H1 (cell line): ENCODE measurements around the gene BCKDHB. TPM values are rescaled to one million over a fixed set of nuclear protein-coding genes. Genes with fewer than 3 reads are reported as not detected.

ENCODE experiments used
- CTCF ChIA-PET: fragments of 300-600 bp; sonication (Branson Sonifier 250); formaldehyde crosslinking; loops from one replicate; lab custom pipeline; 2021; ENCODE audit not compliant: partially characterized antibody; lab: Charles Lee
- POLR2A ChIA-PET: fragments of 300-600 bp; sonication (Branson Sonifier 250); formaldehyde crosslinking; loops from one replicate; lab custom pipeline; 2021; ENCODE audit warnings: inconsistent platforms; ENCODE audit not compliant: partially characterized antibody; lab: Charles Lee
- DNase-seq, 2 experiments: peaks; one replicate each; pipeline versions ENCODE4 v3.0.0 to v3.0.0-alpha.2; 2010 to 2022; ENCODE audit warnings: low spot score in 2 of 2, low read depth in 1 of 2, mixed read lengths in 1 of 2
- FAIRE-seq: peaks from 2 replicates; lab custom pipeline; 2011; peaks lifted over from hg19 to GRCh38; lab: Jason Lieb, UNC
- H2AFZ ChIP-seq: 2 replicates; pipeline ENCODE4 v1.8.1; 2012; ENCODE audit warnings: low read length, inconsistent platforms
- H2AK5ac ChIP-seq: 2 replicates; pipeline ENCODE4 v1.6.1; 2013; ENCODE audit warnings: low read depth, low read length
- H2BK120ac ChIP-seq: replicated peaks from 2 replicates; pipeline ENCODE3; 2013; ENCODE audit warnings: low read depth, low read length, inconsistent platforms
- H2BK12ac ChIP-seq: 2 replicates; pipeline ENCODE4 v1.6.1; 2013; ENCODE audit warnings: low read depth, low read length
- H2BK15ac ChIP-seq: 2 replicates; pipeline ENCODE4 v1.6.1; 2013; ENCODE audit warnings: low read length
- H2BK20ac ChIP-seq: 2 replicates; pipeline ENCODE4 v1.6.1; 2013; ENCODE audit warnings: low read length
- H2BK5ac ChIP-seq: 2 replicates; pipeline ENCODE4 v1.6.1; 2013; ENCODE audit warnings: low read depth, low read length
- H3K14ac ChIP-seq: 2 replicates; pipeline ENCODE4 v1.6.1; 2013; ENCODE audit warnings: inconsistent platforms; ENCODE audit not compliant: insufficient read length
- H3K18ac ChIP-seq: 2 replicates; pipeline ENCODE4 v1.6.1; 2013; ENCODE audit warnings: low read length; ENCODE audit errors: extremely low read depth
- H3K23ac ChIP-seq: 2 replicates; pipeline ENCODE4 v1.6.1; 2013; ENCODE audit warnings: inconsistent platforms; ENCODE audit not compliant: insufficient read length
- H3K23me2 ChIP-seq: 2 replicates; pipeline ENCODE4 v1.6.1; 2013; ENCODE audit warnings: low read depth, low read length
- H3K27ac ChIP-seq: 2 replicates; pipeline ENCODE4 v1.6.1; 2011; ENCODE audit warnings: low read depth, low read length, inconsistent platforms
- H3K27me3 ChIP-seq, 4 experiments: replicated peaks in 1 of 4; 1 replicate in 1 of 4; 2 replicates in 3 of 4; pipeline versions ENCODE4 v1.6.1 to v1.8.1; 2011 to 2013; ENCODE audit warnings: low read length in 3 of 4, mild to moderate bottlenecking in 3 of 4, inconsistent platforms in 2 of 4, mixed read lengths in 2 of 4, moderate library complexity in 1 of 4; ENCODE audit not compliant: control insufficient read depth in 3 of 4, insufficient read depth in 3 of 4; ENCODE audit errors: extremely low read depth in 1 of 4
- H3K36me3 ChIP-seq, 4 experiments: 2 replicates each; pipeline versions ENCODE4 v1.6.1 to v1.8.1; 2011 to 2013; ENCODE audit warnings: mild to moderate bottlenecking in 4 of 4, low read length in 3 of 4, moderate library complexity in 2 of 4, control low read depth in 1 of 4, inconsistent platforms in 1 of 4; ENCODE audit not compliant: insufficient read depth in 4 of 4, control insufficient read depth in 2 of 4
- H3K4ac ChIP-seq: replicated peaks from 2 replicates; pipeline ENCODE3; 2013; ENCODE audit warnings: low read length, low read depth, mixed read lengths, inconsistent platforms; ENCODE audit not compliant: insufficient read length
- H3K4me1 ChIP-seq, 4 experiments: replicated peaks in 1 of 4; 1 replicate in 1 of 4; 2 replicates in 3 of 4; pipeline versions ENCODE4 v1.6.1 to v1.8.1; 2011 to 2013; ENCODE audit warnings: low read length in 3 of 4, inconsistent platforms in 2 of 4, mixed read lengths in 1 of 4; ENCODE audit not compliant: insufficient read depth in 4 of 4, control insufficient read depth in 3 of 4
- H3K4me2 ChIP-seq, 2 experiments: 2 replicates each; pipeline versions ENCODE4 v1.6.1 to v1.8.1; 2011 to 2013; ENCODE audit warnings: low read depth in 2 of 2, low read length in 2 of 2, control low read depth in 1 of 2, inconsistent platforms in 1 of 2, mild to moderate bottlenecking in 1 of 2; ENCODE audit not compliant: insufficient read depth in 1 of 2
- H3K4me3 ChIP-seq, 4 experiments: fragments of 200-600, 300-600 bp in 1 of 4; sonication (generic), shearing (Covaris generic), sonication (Bioruptor Twin) in 1 of 4; 2 replicates each; pipeline versions ENCODE4 v1.5.1 to v1.8.1; 2011 to 2016; ENCODE audit warnings: low read length in 4 of 4, low read depth in 3 of 4, control low read depth in 2 of 4, inconsistent platforms in 2 of 4, mild to moderate bottlenecking in 2 of 4, mixed read lengths in 1 of 4, moderate library complexity in 1 of 4; ENCODE audit not compliant: insufficient read depth in 2 of 4; ENCODE audit errors: extremely low read depth in 1 of 4
- H3K56ac ChIP-seq: replicated peaks from 2 replicates; pipeline ENCODE3; 2013; ENCODE audit warnings: low read depth, mild to moderate bottlenecking, mixed read lengths, low read length, inconsistent platforms; ENCODE audit not compliant: insufficient read length
- H3K79me1 ChIP-seq: 2 replicates; pipeline ENCODE4 v1.6.1; 2013; ENCODE audit warnings: low read depth, low read length, control low read depth
- H3K79me2 ChIP-seq, 2 experiments: 2 replicates each; pipeline versions ENCODE4 v1.6.1 to v1.8.1; 2012 to 2013; ENCODE audit warnings: low read length in 2 of 2, mild to moderate bottlenecking in 2 of 2, inconsistent platforms in 1 of 2; ENCODE audit not compliant: insufficient read depth in 2 of 2, control insufficient read depth in 1 of 2
- H3K9ac ChIP-seq, 4 experiments: replicated peaks in 1 of 4; 1 replicate in 1 of 4; 2 replicates in 3 of 4; pipeline versions ENCODE4 v1.6.1 to v1.8.1; 2011 to 2013; ENCODE audit warnings: low read depth in 3 of 4, low read length in 3 of 4, control low read depth in 2 of 4, mild to moderate bottlenecking in 2 of 4, moderate library complexity in 2 of 4, inconsistent platforms in 1 of 4; ENCODE audit errors: extremely low read depth in 1 of 4
- H3K9me3 ChIP-seq, 2 experiments: 2 replicates each; pipeline versions ENCODE4 v1.6.1 to v1.8.1; 2012 to 2013; ENCODE audit warnings: mild to moderate bottlenecking in 2 of 2, moderate library complexity in 2 of 2, control low read depth in 1 of 2, inconsistent platforms in 1 of 2, low read depth in 1 of 2, low read length in 1 of 2, mixed read lengths in 1 of 2; ENCODE audit not compliant: insufficient read depth in 2 of 2
- H4K20me1 ChIP-seq, 2 experiments: replicated peaks in 1 of 2; 2 replicates each; pipeline versions ENCODE3 to v1.8.1; 2011 to 2013; ENCODE audit warnings: inconsistent platforms in 2 of 2, low read length in 2 of 2, mild to moderate bottlenecking in 1 of 2; ENCODE audit not compliant: insufficient read depth in 2 of 2, control insufficient read depth in 1 of 2
- H4K5ac ChIP-seq: 2 replicates; pipeline ENCODE4 v1.6.1; 2013; ENCODE audit warnings: low read length, low read depth, mixed read lengths, inconsistent platforms; ENCODE audit not compliant: insufficient read length
- H4K8ac ChIP-seq: 2 replicates; pipeline ENCODE4 v1.8.0; 2013; ENCODE audit warnings: mild to moderate bottlenecking, moderate library complexity, low read length, inconsistent platforms; ENCODE audit not compliant: insufficient read depth; ENCODE audit errors: extremely low read depth
- H4K91ac ChIP-seq: replicated peaks from 2 replicates; pipeline ENCODE3; 2013; ENCODE audit warnings: low read length, mixed read lengths, inconsistent platforms; ENCODE audit not compliant: insufficient read length
- TAF1 ChIP-seq: IDR thresholded peaks from 2 replicates; pipeline ENCODE4 v1.6.1; 2011; ENCODE audit warnings: mild to moderate bottlenecking, low read depth, low read length
- YY1 ChIP-seq: IDR thresholded peaks from 2 replicates; pipeline ENCODE4 v1.6.1; 2011; ENCODE audit warnings: low read depth, mild to moderate bottlenecking, low read length
- WGBS, 2 experiments: shearing (Covaris generic) in 1 of 2; methylation state at CpG; one replicate each; pipeline versions ENCODE4 v1.1.6 to v1.1.7; 2013 to 2015; ENCODE audit warnings: low lambda C conversion rate in 2 of 2, mixed read lengths in 2 of 2, inconsistent platforms in 1 of 2, low coverage in 1 of 2, missing lambda C conversion rate in 1 of 2; ENCODE audit not compliant: insufficient replicate concordance in 2 of 2, insufficient coverage in 1 of 2, insufficient read length in 1 of 2; ENCODE audit errors: extremely low coverage in 1 of 2, missing lambda C conversion rate in 1 of 2; 5-methylcytosine and 5-hydroxymethylcytosine counted together
- polyA plus RNA-seq, 7 experiments: library from polyadenylated mRNA; depleted of rRNA in 3 of 7; stranded (reverse) in 5 of 7; unstranded in 2 of 7; fragments of >200 nt in 5 of 7; fragments of 200-250 nt in 2 of 7; gene quantifications; 1 replicate in 5 of 7; 2 replicates in 1 of 7; 4 replicates in 1 of 7; pipeline versions ENCODE4 v1.2.1 to v1.2.3, GENCODE V29; 2011 to 2013; ENCODE audit warnings: missing spikeins in 2 of 7, mixed read lengths in 2 of 7
- total RNA-seq: library from RNA; stranded (reverse); fragmentation: NEBNext Ultra II Directional; extraction: Animal tissue kit (Norgen Biotek cat#: 25700); gene quantifications from 2 replicates; pipeline ENCODE4 v1.2.1, GENCODE V29; 2021
- TF ChIP-seq, protein P1 (sequence below), 3 experiments: IDR thresholded peaks; 1 replicate in 2 of 3; 2 replicates in 1 of 3; pipeline versions ENCODE4 v1.5.1 to v1.6.1; 2011; ENCODE audit warnings: low read length in 3 of 3, mild to moderate bottlenecking in 3 of 3, inconsistent platforms in 2 of 3, low read depth in 1 of 3, moderate library complexity in 1 of 3; ENCODE audit not compliant: insufficient read depth in 1 of 3; ENCODE audit errors: control extremely low read depth in 1 of 3

BCKDHB gene
- total and polyA plus RNA-seq, 2 of the 8 experiments (the other 6 are each of a cell fraction or from before 2014, with no cell fraction given): 22.1 to 30.8 TPM

DNA sequence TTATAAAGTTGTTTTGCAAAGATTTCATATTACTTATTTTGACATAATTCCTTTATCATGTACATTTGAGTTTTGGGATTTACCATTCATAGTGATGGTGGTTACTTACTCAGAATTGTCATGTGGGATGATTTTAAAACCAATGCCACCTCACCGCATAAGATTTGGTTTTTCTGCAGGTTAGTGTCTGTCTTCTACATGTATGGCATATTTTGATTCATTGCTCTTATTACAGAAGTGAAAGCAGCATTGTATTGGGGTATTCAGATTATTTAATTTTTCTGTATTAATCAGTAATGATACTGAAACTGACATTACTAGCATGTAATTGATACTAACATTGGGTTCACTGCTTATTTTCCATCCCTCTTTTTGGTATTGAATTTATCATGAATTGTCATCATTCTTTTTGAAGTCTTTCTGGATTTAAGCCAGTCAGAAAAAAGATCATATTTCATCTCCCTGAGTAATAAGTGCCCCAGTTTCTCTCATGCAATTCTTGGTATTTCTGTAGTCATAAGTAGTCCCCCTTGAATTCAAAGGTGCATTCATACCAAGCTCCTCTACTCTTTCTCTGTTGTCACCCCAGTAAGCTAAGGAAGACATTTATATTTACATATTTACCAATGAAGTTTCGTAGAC is 176.6 kb downstream of the BCKDHB start:
- H3K18ac ChIP-seq: no peak overlapping the region
- no peak overlapping the region for H3K14ac ChIP-seq
- no peak overlapping the region for H3K23ac ChIP-seq
- no peak overlapping the region for H2BK15ac ChIP-seq
- H3K4ac ChIP-seq: no peak overlapping the region
- H3K9ac ChIP-seq: no peak overlapping the region
- H3K27ac ChIP-seq: no peak overlapping the region
- H4K20me1 ChIP-seq: no peaks in the 10 kb centered on the region
- H4K91ac ChIP-seq: no peak overlapping the region
- H4K8ac ChIP-seq: no peak overlapping the region
- CTCF ChIA-PET: no interaction called here
- no peak overlapping the region for H2BK20ac ChIP-seq
- no peaks in the 10 kb centered on the region for H3K27me3 ChIP-seq
- no peak for DNase-seq
- H3K4me2 ChIP-seq: no peak overlapping the region
- no peak for FAIRE-seq
- no peak overlapping the region for H2BK120ac ChIP-seq
- 92% methylated on average over 2 of the region's 2 CpGs; no CpG with 5 or more reads in 1 of the 2 experiments for WGBS, 2 experiments
- POLR2A ChIA-PET: no interaction called here
- H3K56ac ChIP-seq: no peak overlapping the region
- no peak overlapping the region for H2AFZ ChIP-seq
- H2AK5ac ChIP-seq: no peak overlapping the region
- no peaks in the 10 kb centered on the region for H3K79me1 ChIP-seq
- H2BK12ac ChIP-seq: no peak overlapping the region
- H3K79me2 ChIP-seq: no peaks in the 10 kb centered on the region
- no peaks in the 10 kb centered on the region for H3K36me3 ChIP-seq
- H4K5ac ChIP-seq: no peak overlapping the region
- no peaks in the 10 kb centered on the region for H3K9me3 ChIP-seq
- H3K4me3 ChIP-seq: no peak overlapping the region
- no peak overlapping the region for H2BK5ac ChIP-seq
- peaks cover 0 to 2% (median 0%) of the 10 kb centered on the region in 4 experiments; a peak in 1 of 7 replicates for H3K4me1 ChIP-seq
- H3K23me2 ChIP-seq: no peaks in the 10 kb centered on the region
- TF ChIP-seq TAF1 (no peak), YY1 (no peak)
- TF ChIP-seq, protein P1, sequence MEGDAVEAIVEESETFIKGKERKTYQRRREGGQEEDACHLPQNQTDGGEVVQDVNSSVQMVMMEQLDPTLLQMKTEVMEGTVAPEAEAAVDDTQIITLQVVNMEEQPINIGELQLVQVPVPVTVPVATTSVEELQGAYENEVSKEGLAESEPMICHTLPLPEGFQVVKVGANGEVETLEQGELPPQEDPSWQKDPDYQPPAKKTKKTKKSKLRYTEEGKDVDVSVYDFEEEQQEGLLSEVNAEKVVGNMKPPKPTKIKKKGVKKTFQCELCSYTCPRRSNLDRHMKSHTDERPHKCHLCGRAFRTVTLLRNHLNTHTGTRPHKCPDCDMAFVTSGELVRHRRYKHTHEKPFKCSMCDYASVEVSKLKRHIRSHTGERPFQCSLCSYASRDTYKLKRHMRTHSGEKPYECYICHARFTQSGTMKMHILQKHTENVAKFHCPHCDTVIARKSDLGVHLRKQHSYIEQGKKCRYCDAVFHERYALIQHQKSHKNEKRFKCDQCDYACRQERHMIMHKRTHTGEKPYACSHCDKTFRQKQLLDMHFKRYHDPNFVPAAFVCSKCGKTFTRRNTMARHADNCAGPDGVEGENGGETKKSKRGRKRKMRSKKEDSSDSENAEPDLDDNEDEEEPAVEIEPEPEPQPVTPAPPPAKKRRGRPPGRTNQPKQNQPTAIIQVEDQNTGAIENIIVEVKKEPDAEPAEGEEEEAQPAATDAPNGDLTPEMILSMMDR (IDR thresholded peaks at IDR 0.05; ENCODE audit: control extremely low read depth in 1 of 3, insufficient read depth in 1 of 3, low read depth in 1 of 3, low read length in 3 of 3): no peak
